Measurements from ENCODE around the gene TRIM56. TPM values are rescaled to one million over a fixed set of nuclear protein-coding genes. Genes with fewer than 3 reads are reported as not detected.

Gene TRIM56
- total and polyA plus RNA-seq, 2 of the 13 experiments (the other 11 are each of a cell fraction or from before 2014, with no cell fraction given), result 3.2 to 7.1 TPM

DNA sequence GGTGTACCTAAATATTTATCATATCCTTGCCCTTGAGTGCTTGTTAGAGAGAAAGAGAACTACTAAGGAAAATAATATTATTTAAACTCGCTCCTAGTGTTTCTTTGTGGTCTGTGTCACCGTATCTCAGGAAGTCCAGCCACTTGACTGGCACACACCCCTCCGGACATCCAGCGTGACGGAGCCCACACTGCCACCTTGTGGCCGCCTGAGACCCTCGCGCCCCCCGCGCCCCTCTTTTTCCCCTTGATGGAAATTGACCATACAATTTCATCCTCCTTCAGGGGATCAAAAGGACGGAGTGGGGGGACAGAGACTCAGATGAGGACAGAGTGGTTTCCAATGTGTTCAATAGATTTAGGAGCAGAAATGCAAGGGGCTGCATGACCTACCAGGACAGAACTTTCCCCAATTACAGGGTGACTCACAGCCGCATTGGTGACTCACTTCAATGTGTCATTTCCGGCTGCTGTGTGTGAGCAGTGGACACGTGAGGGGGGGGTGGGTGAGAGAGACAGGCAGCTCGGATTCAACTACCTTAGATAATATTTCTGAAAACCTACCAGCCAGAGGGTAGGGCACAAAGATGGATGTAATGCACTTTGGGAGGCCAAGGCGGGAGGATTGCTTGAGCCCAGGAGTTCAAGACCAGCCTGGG, 53.1 kb downstream of the TRIM56 start (continued):
- TF ChIP-seq SRSF9 (IDR thresholded peaks at IDR 0.05; ENCODE audit: borderline replicate concordance, insufficient read depth, low read depth, low read length, poor library complexity, severe bottlenecking) (no peak), SMARCC2 (IDR thresholded peaks at IDR 0.05) (no peak), XBP1 (CRISPR knock-in tag; IDR thresholded peaks at IDR 0.05) (no peak), MTF2 (CRISPR knock-in tag; IDR thresholded peaks at IDR 0.05; ENCODE audit: borderline replicate concordance) (no peak), ELF3 (CRISPR knock-in tag; IDR thresholded peaks at IDR 0.05) (peak; percentile 68; the same call in 1 of the 2 replicates), ZNF263 (CRISPR knock-in tag; IDR thresholded peaks at IDR 0.05) (no peak), GATAD1 (CRISPR knock-in tag; IDR thresholded peaks at IDR 0.05) (0 out of 2 replicates have a peak, but pooled peaks have one; percentile 50), SOX6 (IDR thresholded peaks at IDR 0.05) (no peak), SOX6 (CRISPR knock-in tag; IDR thresholded peaks at IDR 0.05) (peak; percentile 54; the same call in 1 of the 2 replicates), NFIC (IDR thresholded peaks at IDR 0.05; ENCODE audit: low read length) (peak; percentile 7; the same call in 1 of the 2 replicates), PHF8 (CRISPR knock-in tag; IDR thresholded peaks at IDR 0.05) (no peak), SP5 (CRISPR knock-in tag; IDR thresholded peaks at IDR 0.05; ENCODE audit: borderline replicate concordance, low read depth) (0 out of 2 replicates have a peak, but pooled peaks have one; percentile 41), IKZF4 (CRISPR knock-in tag; IDR thresholded peaks at IDR 0.05; ENCODE audit: borderline replicate concordance, low read depth, not compliant biosample characterization) (no peak), GABPA (IDR thresholded peaks at IDR 0.05; ENCODE audit: low read depth, low read length) (no peak; the same call in 1 of the 2 replicates), GABPA (CRISPR knock-in tag; IDR thresholded peaks at IDR 0.05; ENCODE audit: low read depth) (peak; percentile 86), TAF15 (IDR thresholded peaks at IDR 0.05; ENCODE audit: low read depth, low read length, poor library complexity, severe bottlenecking) (no peak), IKZF1 (IDR thresholded peaks at IDR 0.05) (no peak), ZNF598 (CRISPR knock-in tag; IDR thresholded peaks at IDR 0.05; ENCODE audit: borderline replicate concordance) (no peak), ZNF547 (CRISPR knock-in tag; IDR thresholded peaks at IDR 0.05) (0 out of 2 replicates have a peak, but pooled peaks have one; percentile 31), ISL2 (CRISPR knock-in tag; IDR thresholded peaks at IDR 0.05) (no peak), ETV6 (CRISPR knock-in tag; conservative IDR thresholded peaks at IDR 0.05) (no peak), POLR2A (IDR thresholded peaks at IDR 0.05; ENCODE audit: insufficient read depth in 1 of 2, low read depth in 2 of 2, low read length in 2 of 2) (peak in 1 of 2 experiments; percentile 72; a peak in 2 of 4 replicates)
- TF ChIP-seq, protein P1, sequence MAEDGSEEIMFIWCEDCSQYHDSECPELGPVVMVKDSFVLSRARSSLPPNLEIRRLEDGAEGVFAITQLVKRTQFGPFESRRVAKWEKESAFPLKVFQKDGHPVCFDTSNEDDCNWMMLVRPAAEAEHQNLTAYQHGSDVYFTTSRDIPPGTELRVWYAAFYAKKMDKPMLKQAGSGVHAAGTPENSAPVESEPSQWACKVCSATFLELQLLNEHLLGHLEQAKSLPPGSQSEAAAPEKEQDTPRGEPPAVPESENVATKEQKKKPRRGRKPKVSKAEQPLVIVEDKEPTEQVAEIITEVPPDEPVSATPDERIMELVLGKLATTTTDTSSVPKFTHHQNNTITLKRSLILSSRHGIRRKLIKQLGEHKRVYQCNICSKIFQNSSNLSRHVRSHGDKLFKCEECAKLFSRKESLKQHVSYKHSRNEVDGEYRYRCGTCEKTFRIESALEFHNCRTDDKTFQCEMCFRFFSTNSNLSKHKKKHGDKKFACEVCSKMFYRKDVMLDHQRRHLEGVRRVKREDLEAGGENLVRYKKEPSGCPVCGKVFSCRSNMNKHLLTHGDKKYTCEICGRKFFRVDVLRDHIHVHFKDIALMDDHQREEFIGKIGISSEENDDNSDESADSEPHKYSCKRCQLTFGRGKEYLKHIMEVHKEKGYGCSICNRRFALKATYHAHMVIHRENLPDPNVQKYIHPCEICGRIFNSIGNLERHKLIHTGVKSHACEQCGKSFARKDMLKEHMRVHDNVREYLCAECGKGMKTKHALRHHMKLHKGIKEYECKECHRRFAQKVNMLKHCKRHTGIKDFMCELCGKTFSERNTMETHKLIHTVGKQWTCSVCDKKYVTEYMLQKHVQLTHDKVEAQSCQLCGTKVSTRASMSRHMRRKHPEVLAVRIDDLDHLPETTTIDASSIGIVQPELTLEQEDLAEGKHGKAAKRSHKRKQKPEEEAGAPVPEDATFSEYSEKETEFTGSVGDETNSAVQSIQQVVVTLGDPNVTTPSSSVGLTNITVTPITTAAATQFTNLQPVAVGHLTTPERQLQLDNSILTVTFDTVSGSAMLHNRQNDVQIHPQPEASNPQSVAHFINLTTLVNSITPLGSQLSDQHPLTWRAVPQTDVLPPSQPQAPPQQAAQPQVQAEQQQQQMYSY (CRISPR knock-in tag; IDR thresholded peaks at IDR 0.05), result no peak
- TF ChIP-seq, protein P2, sequence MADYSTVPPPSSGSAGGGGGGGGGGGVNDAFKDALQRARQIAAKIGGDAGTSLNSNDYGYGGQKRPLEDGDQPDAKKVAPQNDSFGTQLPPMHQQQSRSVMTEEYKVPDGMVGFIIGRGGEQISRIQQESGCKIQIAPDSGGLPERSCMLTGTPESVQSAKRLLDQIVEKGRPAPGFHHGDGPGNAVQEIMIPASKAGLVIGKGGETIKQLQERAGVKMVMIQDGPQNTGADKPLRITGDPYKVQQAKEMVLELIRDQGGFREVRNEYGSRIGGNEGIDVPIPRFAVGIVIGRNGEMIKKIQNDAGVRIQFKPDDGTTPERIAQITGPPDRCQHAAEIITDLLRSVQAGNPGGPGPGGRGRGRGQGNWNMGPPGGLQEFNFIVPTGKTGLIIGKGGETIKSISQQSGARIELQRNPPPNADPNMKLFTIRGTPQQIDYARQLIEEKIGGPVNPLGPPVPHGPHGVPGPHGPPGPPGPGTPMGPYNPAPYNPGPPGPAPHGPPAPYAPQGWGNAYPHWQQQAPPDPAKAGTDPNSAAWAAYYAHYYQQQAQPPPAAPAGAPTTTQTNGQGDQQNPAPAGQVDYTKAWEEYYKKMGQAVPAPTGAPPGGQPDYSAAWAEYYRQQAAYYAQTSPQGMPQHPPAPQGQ (CRISPR knock-in tag; IDR thresholded peaks at IDR 0.05; ENCODE audit: borderline replicate concordance), result no peak
- TF ChIP-seq, protein P3, sequence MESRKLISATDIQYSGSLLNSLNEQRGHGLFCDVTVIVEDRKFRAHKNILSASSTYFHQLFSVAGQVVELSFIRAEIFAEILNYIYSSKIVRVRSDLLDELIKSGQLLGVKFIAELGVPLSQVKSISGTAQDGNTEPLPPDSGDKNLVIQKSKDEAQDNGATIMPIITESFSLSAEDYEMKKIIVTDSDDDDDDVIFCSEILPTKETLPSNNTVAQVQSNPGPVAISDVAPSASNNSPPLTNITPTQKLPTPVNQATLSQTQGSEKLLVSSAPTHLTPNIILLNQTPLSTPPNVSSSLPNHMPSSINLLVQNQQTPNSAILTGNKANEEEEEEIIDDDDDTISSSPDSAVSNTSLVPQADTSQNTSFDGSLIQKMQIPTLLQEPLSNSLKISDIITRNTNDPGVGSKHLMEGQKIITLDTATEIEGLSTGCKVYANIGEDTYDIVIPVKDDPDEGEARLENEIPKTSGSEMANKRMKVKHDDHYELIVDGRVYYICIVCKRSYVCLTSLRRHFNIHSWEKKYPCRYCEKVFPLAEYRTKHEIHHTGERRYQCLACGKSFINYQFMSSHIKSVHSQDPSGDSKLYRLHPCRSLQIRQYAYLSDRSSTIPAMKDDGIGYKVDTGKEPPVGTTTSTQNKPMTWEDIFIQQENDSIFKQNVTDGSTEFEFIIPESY (CRISPR knock-in tag; IDR thresholded peaks at IDR 0.05), result no peak
